ENCODE measurements around the gene FAM180A. TPM values are rescaled to one million over a fixed set of nuclear protein-coding genes. Genes with fewer than 3 reads are reported as not detected.
"Not testable (repeated sequence)": the region's sequence is repeated elsewhere in the genome, so short reads cannot be mapped to it uniquely, and the experiment has no call there.

Gene FAM180A
- total and polyA plus RNA-seq, 4 donors = 0.19 to 10.5 (median 5.6) TPM

DNA sequence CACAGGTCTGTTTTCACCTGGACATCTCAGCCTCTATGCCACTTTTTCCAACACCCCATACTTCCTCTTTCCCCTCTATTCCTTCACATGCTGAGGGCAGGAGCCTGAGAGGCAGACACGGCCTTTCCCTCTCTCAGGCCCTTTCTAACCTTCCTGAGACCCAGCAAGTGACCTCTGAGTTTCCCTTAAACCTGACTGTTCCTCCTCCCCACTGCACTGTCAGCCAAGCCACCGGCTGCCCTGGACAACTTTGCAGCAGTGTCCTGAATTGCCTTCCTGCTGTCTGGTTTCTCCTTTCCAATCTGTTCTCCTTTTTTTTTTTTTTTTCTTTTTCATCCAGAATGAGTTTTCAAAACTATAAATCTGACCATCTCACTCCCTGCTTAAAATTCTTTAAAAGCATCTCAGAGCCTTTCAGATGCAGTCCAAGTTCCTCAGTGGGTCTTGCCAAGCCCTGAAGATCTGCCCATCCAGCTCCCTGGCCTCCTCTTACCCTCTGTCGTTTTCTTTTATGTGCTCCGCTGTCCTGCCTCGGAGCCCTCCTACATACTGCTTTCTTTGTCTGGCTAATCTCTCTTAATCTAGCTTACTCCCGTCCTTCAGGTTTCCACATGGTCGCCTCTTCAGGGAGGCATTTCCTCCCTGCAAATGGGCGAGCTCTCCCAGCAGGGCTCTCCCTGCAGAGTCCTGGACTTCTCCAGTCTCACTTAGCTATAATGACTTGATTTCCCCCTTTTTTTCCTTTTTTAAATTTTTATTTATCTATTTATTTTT, 51.1 kb downstream of the FAM180A start:
- Histone ChIP-seq H3K9me3 (ENCODE audit: control insufficient read depth in 4 of 4, low read length in 3 of 4) (no peaks in the 10 kb centered on the region), H3K27me3 (ENCODE audit: control insufficient read depth in 4 of 4, insufficient read depth in 4 of 4, low read length in 3 of 4) (no peaks in the 10 kb centered on the region), H3K36me3 (ENCODE audit: control insufficient read depth in 4 of 4, insufficient read depth in 3 of 4, low read depth in 1 of 4, low read length in 3 of 4) (peaks cover 0 to 10% (median 1%) of the 10 kb centered on the region in 4 donors), H3K4me3 (ENCODE audit: low read depth in 1 of 3, low read length in 3 of 3) (no peak overlapping the region), H3K27ac (ENCODE audit: low read depth in 1 of 2, low read length in 2 of 2) (no peak overlapping the region), H3K4me1 (ENCODE audit: control insufficient read depth in 4 of 4, insufficient read depth in 4 of 4, low read length in 3 of 4) (no peaks in the 10 kb centered on the region), H3K9ac (ENCODE audit: low read depth in 1 of 2, low read length in 2 of 2) (no peak overlapping the region)
- TF ChIP-seq NR2F2 (IDR thresholded peaks at IDR 0.05) (peak; percentile 60), ATF3 (IDR thresholded peaks at IDR 0.05) (no peak)
- 70% methylated on average over 8 of the region's 8 CpGs for WGBS
- no peak for DNase-seq (ENCODE audit: low spot score)

DNA sequence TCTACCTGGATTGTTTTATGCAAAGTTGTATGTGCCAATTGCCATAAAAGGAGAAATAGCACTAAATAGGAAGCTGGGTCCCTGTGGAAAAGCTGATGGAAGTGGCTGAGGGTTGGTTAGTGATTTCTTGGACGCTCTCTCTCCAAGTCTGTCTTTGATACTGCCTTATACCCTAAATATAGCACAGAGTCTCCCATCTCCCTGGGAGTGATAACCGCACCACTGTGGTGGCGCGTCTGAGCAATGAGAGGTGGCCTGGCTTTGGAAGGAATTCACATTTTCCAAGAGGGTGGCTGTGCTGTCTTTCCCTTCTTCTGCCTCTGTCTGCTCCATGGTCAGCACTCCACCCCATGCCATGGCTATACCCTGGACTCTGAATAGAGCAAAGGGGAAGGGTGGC, 55.1 kb downstream of the FAM180A start:
- Histone ChIP-seq H3K36me3 (ENCODE audit: control insufficient read depth in 4 of 4, insufficient read depth in 3 of 4, low read depth in 1 of 4, low read length in 3 of 4) (peaks cover 0 to 16% (median 6%) of the 10 kb centered on the region in 4 donors), H3K27ac (ENCODE audit: low read depth in 1 of 2, low read length in 2 of 2) (no peak overlapping the region), H3K4me3 (ENCODE audit: low read depth in 1 of 3, low read length in 3 of 3) (no peak overlapping the region), H3K9ac (ENCODE audit: low read depth in 1 of 2, low read length in 2 of 2) (no peak overlapping the region), H3K27me3 (ENCODE audit: control insufficient read depth in 4 of 4, insufficient read depth in 4 of 4, low read length in 3 of 4) (no peaks in the 10 kb centered on the region), H3K4me1 (ENCODE audit: control insufficient read depth in 4 of 4, insufficient read depth in 4 of 4, low read length in 3 of 4) (no peaks in the 10 kb centered on the region), H3K9me3 (ENCODE audit: control insufficient read depth in 4 of 4, low read length in 3 of 4) (no peaks in the 10 kb centered on the region)
- 89% methylated on average over 4 of the region's 4 CpGs for WGBS
- TF ChIP-seq FOXA1 (IDR thresholded peaks at IDR 0.05) (no peak), REST (IDR thresholded peaks at IDR 0.05) (no peak), TAF1 (conservative IDR thresholded peaks at IDR 0.05) (no peak), SP1 (IDR thresholded peaks at IDR 0.05) (no peak), HNF4A (conservative IDR thresholded peaks at IDR 0.05) (no peak), RXRA (IDR thresholded peaks at IDR 0.05) (no peak), FOXA2 (IDR thresholded peaks at IDR 0.05) (no peak), YY1 (IDR thresholded peaks at IDR 0.05) (no peak), RAD21 (IDR thresholded peaks at IDR 0.05) (no peak), EGR1 (IDR thresholded peaks at IDR 0.05; ENCODE audit: low read depth in 2 of 2) (no peak), HNF4G (IDR thresholded peaks at IDR 0.05) (no peak), CTCF (IDR thresholded peaks at IDR 0.05; ENCODE audit: low read depth, low read length, missing input control) (no peak), JUND (IDR thresholded peaks at IDR 0.05) (no peak), NR2F2 (IDR thresholded peaks at IDR 0.05) (no peak), ATF3 (IDR thresholded peaks at IDR 0.05) (no peak), MAX (IDR thresholded peaks at IDR 0.05) (no peak)
- DNase-seq (ENCODE audit: low spot score) = no peak

DNA sequence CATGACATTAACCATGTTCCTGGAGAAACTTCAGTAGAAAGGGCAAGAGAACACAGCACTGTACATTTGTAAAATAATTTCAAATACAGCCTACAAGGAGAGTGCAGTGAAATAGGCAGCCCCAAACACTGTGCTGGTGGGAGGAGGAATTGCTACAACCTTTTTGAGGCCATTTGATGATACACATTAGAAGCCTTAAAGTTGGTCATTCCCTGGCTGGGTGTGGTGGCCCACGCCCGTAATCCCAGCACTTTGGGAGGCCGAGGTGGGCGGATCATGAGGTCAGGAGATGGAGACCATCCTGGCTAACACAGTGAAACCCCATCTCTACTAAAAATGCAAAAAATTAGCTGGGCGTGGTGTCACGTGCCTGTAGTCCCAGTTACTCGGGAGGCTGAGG, 56.0 kb downstream of the FAM180A start:
- peaks cover 0 to 16% (median 6%) of the 10 kb centered on the region in 4 donors for H3K36me3 ChIP-seq (ENCODE audit: control insufficient read depth in 4 of 4, insufficient read depth in 3 of 4, low read depth in 1 of 4, low read length in 3 of 4)
- over 99% methylated on average over 7 of the region's 7 CpGs for WGBS
- not testable (repeated sequence) for H3K4me3 ChIP-seq (ENCODE audit: low read depth in 1 of 3, low read length in 3 of 3); H3K4me1 ChIP-seq (ENCODE audit: control insufficient read depth in 4 of 4, insufficient read depth in 4 of 4, low read length in 3 of 4); H3K27ac ChIP-seq (ENCODE audit: low read depth in 1 of 2, low read length in 2 of 2); H3K27me3 ChIP-seq (ENCODE audit: control insufficient read depth in 4 of 4, insufficient read depth in 4 of 4, low read length in 3 of 4); DNase-seq (ENCODE audit: low spot score); H3K9ac ChIP-seq (ENCODE audit: low read depth in 1 of 2, low read length in 2 of 2); H3K9me3 ChIP-seq (ENCODE audit: control insufficient read depth in 4 of 4, low read length in 3 of 4)

Data from liver (tissue), 9 donors.